Neural progenitor cell (in vitro differentiated cells): ENCODE measurements around the gene TMEM198. TPM values are rescaled to one million over a fixed set of nuclear protein-coding genes. Genes with fewer than 3 reads are reported as not detected.

Experiments
- DNase-seq: peaks from one replicate; pipeline ENCODE4 v3.0.0-alpha.2; 2016; ENCODE audit warnings: low spot score
- H2AFZ ChIP-seq: fragments of 200-600 bp; sonication (generic); replicated peaks from 2 replicates; pipeline ENCODE4 v1.6.1; 2016; ENCODE audit warnings: antibody characterized with exemption
- H3F3A ChIP-seq: fragments of 200-600 bp; sonication (generic); 2 replicates; pipeline ENCODE4 v1.6.1; 2016; ENCODE audit warnings: antibody characterized with exemption, low read depth
- H3K27ac ChIP-seq: fragments of 200-600 bp; sonication (generic); 2 replicates; pipeline ENCODE4 v1.5.1; 2016; ENCODE audit warnings: mild to moderate bottlenecking
- H3K27me3 ChIP-seq: fragments of 200-600 bp; sonication (generic); 2 replicates; pipeline ENCODE4 v1.6.1; 2016; ENCODE audit warnings: mild to moderate bottlenecking, moderate library complexity
- H3K36me3 ChIP-seq: fragments of 200-600 bp; sonication (generic); 2 replicates; pipeline ENCODE4 v1.5.1; 2016
- H3K4me1 ChIP-seq: fragments of 200-600 bp; sonication (generic); 2 replicates; pipeline ENCODE4 v1.6.1; 2016; ENCODE audit warnings: mixed run types
- H3K4me2 ChIP-seq: fragments of 200-600 bp; sonication (generic); 2 replicates; pipeline ENCODE4 v1.6.1; 2016
- H3K4me3 ChIP-seq: fragments of 200-600 bp; sonication (generic); 2 replicates; pipeline ENCODE4 v1.5.1; 2016
- H3K79me2 ChIP-seq: fragments of 200-600 bp; sonication (generic); 2 replicates; pipeline ENCODE4 v1.6.1; 2016; ENCODE audit warnings: low read depth
- H3K9ac ChIP-seq: fragments of 200-600 bp; sonication (generic); 2 replicates; pipeline ENCODE4 v1.6.1; 2016
- H3K9me3 ChIP-seq: fragments of 200-600 bp; sonication (generic); 2 replicates; pipeline ENCODE4 v1.5.1; 2016; ENCODE audit warnings: low read depth
- H4K20me1 ChIP-seq: fragments of 200-600 bp; sonication (generic); 2 replicates; pipeline ENCODE4 v1.6.1; 2016; ENCODE audit warnings: low read depth
- H3K27ac Mint-ChIP-seq: 3 replicates; pipeline ENCODE4 v1.8.0; 2021; ENCODE audit warnings: mixed read lengths
- H3K27me3 Mint-ChIP-seq: 2 replicates; pipeline ENCODE4 v1.8.0; 2022; ENCODE audit warnings: low read depth, mild to moderate bottlenecking, inconsistent platforms, moderate library complexity, mixed read lengths; ENCODE audit not compliant: insufficient read depth
- H3K36me3 Mint-ChIP-seq: 3 replicates; pipeline ENCODE4 v1.8.0; 2021; ENCODE audit warnings: mixed read lengths
- H3K4me1 Mint-ChIP-seq: 3 replicates; pipeline ENCODE4 v1.8.0; 2021; ENCODE audit warnings: mixed read lengths
- H3K4me3 Mint-ChIP-seq: 3 replicates; pipeline ENCODE4 v1.8.0; 2021; ENCODE audit warnings: mild to moderate bottlenecking, moderate library complexity, mixed read lengths
- H3K9me3 Mint-ChIP-seq: 3 replicates; pipeline ENCODE4 v1.8.0; 2020; ENCODE audit warnings: mixed read lengths
- EZH2 ChIP-seq: fragments of 200-600 bp; sonication (generic); IDR thresholded peaks from 2 replicates; pipeline ENCODE4 v1.6.1; 2017; ENCODE audit warnings: antibody characterized with exemption, mild to moderate bottlenecking, moderate library complexity
- EZH2phosphoT487 ChIP-seq: fragments of 200-600 bp; sonication (generic); IDR thresholded peaks from 2 replicates; pipeline ENCODE4 v1.6.1; 2017; ENCODE audit warnings: antibody characterized with exemption
- total RNA-seq: library from RNA; depleted of rRNA; stranded (reverse); fragments of >200 nt; gene quantifications from 2 replicates; pipeline ENCODE4 v1.2.3, GENCODE V29; 2015; ENCODE audit warnings: low replicate concordance
- TF ChIP-seq, protein P1 (sequence below): fragments of 200-600 bp; sonication (generic); IDR thresholded peaks from 2 replicates; pipeline ENCODE4 v1.5.1; 2017; ENCODE audit warnings: antibody characterized with exemption, mild to moderate bottlenecking

Gene TMEM198
- total RNA-seq, 1 donor from 2014 or later, result 0.79 TPM

GRCh38 chr2:219509780-219510511, 33.9 kb upstream of the TMEM198 start:
- H3K4me3 ChIP-seq, result peak overlapping the region; percentile 43
- H2AFZ ChIP-seq, result no peak overlapping the region
- H3K9ac ChIP-seq, result no peak overlapping the region
- H3K36me3 ChIP-seq, result no peaks in the 10 kb centered on the region
- peaks cover 78% of the 10 kb centered on the region for H3K4me1 ChIP-seq
- DNase-seq, result peak; percentile 88
- peak overlapping the region; percentile 80 for H3K4me2 ChIP-seq
- no peaks in the 10 kb centered on the region for H3K36me3 Mint-ChIP-seq
- peak overlapping the region; percentile 91 for H3K27ac Mint-ChIP-seq
- no peaks in the 10 kb centered on the region for H3K9me3 ChIP-seq
- no peaks in the 10 kb centered on the region for H3K79me2 ChIP-seq
- peaks cover 50% of the 10 kb centered on the region for H3F3A ChIP-seq
- H3K27me3 ChIP-seq, result peaks cover 20% of the 10 kb centered on the region
- H3K4me1 Mint-ChIP-seq, result peaks cover 65% of the 10 kb centered on the region
- TF ChIP-seq, protein P1, sequence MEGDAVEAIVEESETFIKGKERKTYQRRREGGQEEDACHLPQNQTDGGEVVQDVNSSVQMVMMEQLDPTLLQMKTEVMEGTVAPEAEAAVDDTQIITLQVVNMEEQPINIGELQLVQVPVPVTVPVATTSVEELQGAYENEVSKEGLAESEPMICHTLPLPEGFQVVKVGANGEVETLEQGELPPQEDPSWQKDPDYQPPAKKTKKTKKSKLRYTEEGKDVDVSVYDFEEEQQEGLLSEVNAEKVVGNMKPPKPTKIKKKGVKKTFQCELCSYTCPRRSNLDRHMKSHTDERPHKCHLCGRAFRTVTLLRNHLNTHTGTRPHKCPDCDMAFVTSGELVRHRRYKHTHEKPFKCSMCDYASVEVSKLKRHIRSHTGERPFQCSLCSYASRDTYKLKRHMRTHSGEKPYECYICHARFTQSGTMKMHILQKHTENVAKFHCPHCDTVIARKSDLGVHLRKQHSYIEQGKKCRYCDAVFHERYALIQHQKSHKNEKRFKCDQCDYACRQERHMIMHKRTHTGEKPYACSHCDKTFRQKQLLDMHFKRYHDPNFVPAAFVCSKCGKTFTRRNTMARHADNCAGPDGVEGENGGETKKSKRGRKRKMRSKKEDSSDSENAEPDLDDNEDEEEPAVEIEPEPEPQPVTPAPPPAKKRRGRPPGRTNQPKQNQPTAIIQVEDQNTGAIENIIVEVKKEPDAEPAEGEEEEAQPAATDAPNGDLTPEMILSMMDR, result peak; percentile 70
- no peak for TF ChIP-seq EZH2
- H3K27ac ChIP-seq, result no peak overlapping the region
- H3K27me3 Mint-ChIP-seq, result peaks cover 26% of the 10 kb centered on the region
- H3K9me3 Mint-ChIP-seq, result no peaks in the 10 kb centered on the region
- peak overlapping the region; percentile 84 for H3K4me3 Mint-ChIP-seq
- no peaks in the 10 kb centered on the region for H4K20me1 ChIP-seq

GRCh38 chr2:219510512-219511135, 33.2 kb upstream of the TMEM198 start:
- Histone ChIP-seq H3K9me3 (no peaks in the 10 kb centered on the region), H3K79me2 (no peaks in the 10 kb centered on the region), H3K27ac (no peak overlapping the region), H3K4me1 (peaks cover 78% of the 10 kb centered on the region), H3K4me3 (peak overlapping the region; percentile 43), H3K4me2 (peak overlapping the region; percentile 80), H3K27me3 (peaks cover 27% of the 10 kb centered on the region), H3F3A (peaks cover 50% of the 10 kb centered on the region), H3K9ac (no peak overlapping the region), H2AFZ (no peak overlapping the region), H3K36me3 (no peaks in the 10 kb centered on the region), H4K20me1 (no peaks in the 10 kb centered on the region)
- H3K9me3 Mint-ChIP-seq, result no peaks in the 10 kb centered on the region
- peak; percentile 40 for DNase-seq
- H3K36me3 Mint-ChIP-seq, result no peaks in the 10 kb centered on the region
- H3K27me3 Mint-ChIP-seq, result peaks cover 29% of the 10 kb centered on the region
- H3K27ac Mint-ChIP-seq, result peak overlapping the region; percentile 91
- TF ChIP-seq, protein P1, result no peak
- no peak for TF ChIP-seq EZH2
- no peak for TF ChIP-seq EZH2phosphoT487
- peak overlapping the region; percentile 84 for H3K4me3 Mint-ChIP-seq
- H3K4me1 Mint-ChIP-seq, result peaks cover 67% of the 10 kb centered on the region

DNA sequence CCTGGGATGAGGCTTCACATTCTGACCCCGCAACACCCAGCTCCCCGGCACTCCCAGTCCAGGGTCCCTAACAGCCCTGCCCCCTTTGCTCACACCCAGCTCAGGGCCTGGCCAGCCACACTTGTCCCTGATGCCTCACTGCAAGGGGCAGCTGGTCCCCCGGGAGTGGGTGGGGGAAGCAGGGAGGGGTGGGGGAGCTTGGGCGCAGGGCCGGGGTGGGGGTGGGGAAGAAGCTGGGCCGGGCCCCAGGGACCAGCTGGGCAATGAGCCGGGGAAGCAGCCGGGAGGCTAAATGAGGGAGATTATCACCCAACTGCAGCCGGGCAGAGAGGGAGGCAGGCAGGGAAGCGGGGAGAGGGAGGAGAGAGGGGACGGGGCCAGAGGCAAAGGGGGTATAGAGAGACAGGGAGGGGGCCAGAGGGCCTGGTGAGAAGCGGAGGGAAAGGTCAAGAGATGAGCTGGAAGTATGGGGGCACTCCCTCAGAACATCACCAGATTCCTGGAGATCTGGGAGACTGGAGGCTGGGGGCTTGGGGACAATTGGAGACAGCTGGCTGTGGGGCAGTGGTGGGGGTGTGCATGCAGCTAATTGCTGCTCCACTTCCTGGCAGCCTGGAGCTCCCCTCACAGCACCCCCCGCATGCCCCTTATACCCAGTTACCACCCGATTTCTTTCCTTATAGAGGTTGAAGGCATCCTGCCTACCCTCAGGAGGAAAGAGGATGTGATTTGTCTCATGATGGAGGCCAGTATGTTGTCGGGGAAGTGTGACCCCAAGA, 32.1 kb upstream of the TMEM198 start:
- no peaks in the 10 kb centered on the region for H3K36me3 ChIP-seq
- H3K4me1 ChIP-seq, result peaks cover 75% of the 10 kb centered on the region
- Mint-ChIP-seq H3K36me3 (no peaks in the 10 kb centered on the region), H3K27ac (peak overlapping the region; percentile 25), H3K4me1 (peaks cover 71% of the 10 kb centered on the region), H3K9me3 (no peaks in the 10 kb centered on the region), H3K4me3 (peak overlapping the region; percentile 8), H3K27me3 (peaks cover 36% of the 10 kb centered on the region)
- no peaks in the 10 kb centered on the region for H3K79me2 ChIP-seq
- H4K20me1 ChIP-seq, result no peaks in the 10 kb centered on the region
- peak; percentile 41 for DNase-seq
- peak overlapping the region; percentile 80 for H3K4me2 ChIP-seq
- peaks cover 36% of the 10 kb centered on the region for H3K27me3 ChIP-seq
- no peak for TF ChIP-seq EZH2phosphoT487
- TF ChIP-seq EZH2, result no peak
- TF ChIP-seq, protein P1, result no peak
- H3F3A ChIP-seq, result peaks cover 44% of the 10 kb centered on the region
- no peak overlapping the region for H2AFZ ChIP-seq
- no peak overlapping the region for H3K4me3 ChIP-seq
- no peaks in the 10 kb centered on the region for H3K9me3 ChIP-seq
- no peak overlapping the region for H3K9ac ChIP-seq
- H3K27ac ChIP-seq, result no peak overlapping the region
